MM.1S (cell line): Measurements from ENCODE around the gene CDC45.

Source experiments
- CTCF ChIP-seq: fragments of 300-600 bp; sonication (generic); IDR thresholded peaks from 2 replicates; pipeline ENCODE4 v1.5.1; 2016; ENCODE audit warnings: antibody characterized with exemption, low read length, mixed read lengths
- EZH2 ChIP-seq: fragments of 300-600 bp; sonication (generic); optimal IDR thresholded peaks from 2 replicates; pipeline ENCODE3; 2017; ENCODE audit warnings: low read depth, mild to moderate bottlenecking, antibody characterized with exemption, low read length, mixed read lengths
- EZH2phosphoT487 ChIP-seq: fragments of 300-600 bp; sonication (generic); IDR thresholded peaks from 2 replicates; pipeline ENCODE4 v1.6.1; 2018; ENCODE audit warnings: antibody characterized with exemption, low read length

- no peak for TF ChIP-seq CTCF
- TF ChIP-seq EZH2: no peak
- TF ChIP-seq EZH2phosphoT487: no peak
Observed at GRCh38 chr22:19480789-19481188, 1.1 kb downstream of the CDC45 start.
